Measurements from ENCODE around the gene EYA2.
A peak's percentile ranks its signal among the peaks of the same experiment; 100 is the strongest.

The EYA2 gene

DNA sequence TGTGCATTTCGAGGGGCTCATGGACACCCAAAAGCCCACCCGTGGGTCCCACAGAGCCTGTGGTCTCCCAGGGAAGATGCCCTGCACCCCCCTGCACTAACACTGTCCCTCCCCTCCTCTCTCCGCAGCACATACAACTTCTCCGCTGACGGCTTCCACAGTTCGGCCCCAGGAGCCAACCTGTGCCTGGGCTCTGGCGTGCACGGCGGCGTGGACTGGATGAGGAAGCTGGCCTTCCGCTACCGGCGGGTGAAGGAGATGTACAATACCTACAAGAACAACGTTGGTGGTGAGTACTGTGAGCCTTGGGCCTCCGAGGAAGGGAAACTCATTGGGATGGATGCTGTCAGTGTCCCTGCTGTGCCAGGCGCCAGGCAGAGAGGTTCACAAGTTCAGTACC lies 277.9 kb downstream of the EYA2 start:
- TF ChIP-seq RARB (CRISPR knock-in tag; IDR thresholded peaks at IDR 0.05), result no peak
- no peak for TF ChIP-seq ESRRG (CRISPR knock-in tag; IDR thresholded peaks at IDR 0.05)
- no peak for TF ChIP-seq SNAI2 (CRISPR knock-in tag; IDR thresholded peaks at IDR 0.05)
- TF ChIP-seq ZNF565 (CRISPR knock-in tag; conservative IDR thresholded peaks at IDR 0.05; ENCODE audit: low read depth), result no peak
- no peak for TF ChIP-seq BACH2 (CRISPR knock-in tag; IDR thresholded peaks at IDR 0.05; ENCODE audit: borderline replicate concordance)
- TF ChIP-seq, protein P1, sequence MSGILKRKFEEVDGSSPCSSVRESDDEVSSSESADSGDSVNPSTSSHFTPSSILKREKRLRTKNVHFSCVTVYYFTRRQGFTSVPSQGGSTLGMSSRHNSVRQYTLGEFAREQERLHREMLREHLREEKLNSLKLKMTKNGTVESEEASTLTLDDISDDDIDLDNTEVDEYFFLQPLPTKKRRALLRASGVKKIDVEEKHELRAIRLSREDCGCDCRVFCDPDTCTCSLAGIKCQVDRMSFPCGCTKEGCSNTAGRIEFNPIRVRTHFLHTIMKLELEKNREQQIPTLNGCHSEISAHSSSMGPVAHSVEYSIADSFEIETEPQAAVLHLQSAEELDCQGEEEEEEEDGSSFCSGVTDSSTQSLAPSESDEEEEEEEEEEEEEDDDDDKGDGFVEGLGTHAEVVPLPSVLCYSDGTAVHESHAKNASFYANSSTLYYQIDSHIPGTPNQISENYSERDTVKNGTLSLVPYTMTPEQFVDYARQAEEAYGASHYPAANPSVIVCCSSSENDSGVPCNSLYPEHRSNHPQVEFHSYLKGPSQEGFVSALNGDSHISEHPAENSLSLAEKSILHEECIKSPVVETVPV (CRISPR knock-in tag; IDR thresholded peaks at IDR 0.05), result no peak
- TF ChIP-seq, protein P2, sequence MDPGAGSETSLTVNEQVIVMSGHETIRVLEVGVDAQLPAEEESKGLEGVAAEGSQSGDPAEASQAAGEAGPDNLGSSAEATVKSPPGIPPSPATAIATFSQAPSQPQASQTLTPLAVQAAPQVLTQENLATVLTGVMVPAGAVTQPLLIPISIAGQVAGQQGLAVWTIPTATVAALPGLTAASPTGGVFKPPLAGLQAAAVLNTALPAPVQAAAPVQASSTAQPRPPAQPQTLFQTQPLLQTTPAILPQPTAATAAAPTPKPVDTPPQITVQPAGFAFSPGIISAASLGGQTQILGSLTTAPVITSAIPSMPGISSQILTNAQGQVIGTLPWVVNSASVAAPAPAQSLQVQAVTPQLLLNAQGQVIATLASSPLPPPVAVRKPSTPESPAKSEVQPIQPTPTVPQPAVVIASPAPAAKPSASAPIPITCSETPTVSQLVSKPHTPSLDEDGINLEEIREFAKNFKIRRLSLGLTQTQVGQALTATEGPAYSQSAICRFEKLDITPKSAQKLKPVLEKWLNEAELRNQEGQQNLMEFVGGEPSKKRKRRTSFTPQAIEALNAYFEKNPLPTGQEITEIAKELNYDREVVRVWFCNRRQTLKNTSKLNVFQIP (CRISPR knock-in tag; IDR thresholded peaks at IDR 0.05; ENCODE audit: borderline replicate concordance, low read depth), result no peak
- no peak for TF ChIP-seq TCF4 (CRISPR knock-in tag; IDR thresholded peaks at IDR 0.05; ENCODE audit: borderline replicate concordance)
- no peak for TF ChIP-seq OSR1 (CRISPR knock-in tag; IDR thresholded peaks at IDR 0.05)
- no peak for TF ChIP-seq TOX (CRISPR knock-in tag; IDR thresholded peaks at IDR 0.05; ENCODE audit: borderline replicate concordance)
- no peak for TF ChIP-seq CSDC2 (CRISPR knock-in tag; IDR thresholded peaks at IDR 0.05)
- no peak for TF ChIP-seq ARNTL (CRISPR knock-in tag; IDR thresholded peaks at IDR 0.05; ENCODE audit: borderline replicate concordance, low read depth)
- TF ChIP-seq ISL1 (CRISPR knock-in tag; IDR thresholded peaks at IDR 0.05), result no peak
- TF ChIP-seq ZNF70 (CRISPR knock-in tag; IDR thresholded peaks at IDR 0.05), result no peak
- TF ChIP-seq, protein P3, sequence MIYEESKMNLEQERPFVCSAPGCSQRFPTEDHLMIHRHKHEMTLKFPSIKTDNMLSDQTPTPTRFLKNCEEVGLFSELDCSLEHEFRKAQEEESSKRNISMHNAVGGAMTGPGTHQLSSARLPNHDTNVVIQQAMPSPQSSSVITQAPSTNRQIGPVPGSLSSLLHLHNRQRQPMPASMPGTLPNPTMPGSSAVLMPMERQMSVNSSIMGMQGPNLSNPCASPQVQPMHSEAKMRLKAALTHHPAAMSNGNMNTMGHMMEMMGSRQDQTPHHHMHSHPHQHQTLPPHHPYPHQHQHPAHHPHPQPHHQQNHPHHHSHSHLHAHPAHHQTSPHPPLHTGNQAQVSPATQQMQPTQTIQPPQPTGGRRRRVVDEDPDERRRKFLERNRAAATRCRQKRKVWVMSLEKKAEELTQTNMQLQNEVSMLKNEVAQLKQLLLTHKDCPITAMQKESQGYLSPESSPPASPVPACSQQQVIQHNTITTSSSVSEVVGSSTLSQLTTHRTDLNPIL (CRISPR knock-in tag; IDR thresholded peaks at IDR 0.05; ENCODE audit: low read depth), result no peak
- TF ChIP-seq, protein P4, sequence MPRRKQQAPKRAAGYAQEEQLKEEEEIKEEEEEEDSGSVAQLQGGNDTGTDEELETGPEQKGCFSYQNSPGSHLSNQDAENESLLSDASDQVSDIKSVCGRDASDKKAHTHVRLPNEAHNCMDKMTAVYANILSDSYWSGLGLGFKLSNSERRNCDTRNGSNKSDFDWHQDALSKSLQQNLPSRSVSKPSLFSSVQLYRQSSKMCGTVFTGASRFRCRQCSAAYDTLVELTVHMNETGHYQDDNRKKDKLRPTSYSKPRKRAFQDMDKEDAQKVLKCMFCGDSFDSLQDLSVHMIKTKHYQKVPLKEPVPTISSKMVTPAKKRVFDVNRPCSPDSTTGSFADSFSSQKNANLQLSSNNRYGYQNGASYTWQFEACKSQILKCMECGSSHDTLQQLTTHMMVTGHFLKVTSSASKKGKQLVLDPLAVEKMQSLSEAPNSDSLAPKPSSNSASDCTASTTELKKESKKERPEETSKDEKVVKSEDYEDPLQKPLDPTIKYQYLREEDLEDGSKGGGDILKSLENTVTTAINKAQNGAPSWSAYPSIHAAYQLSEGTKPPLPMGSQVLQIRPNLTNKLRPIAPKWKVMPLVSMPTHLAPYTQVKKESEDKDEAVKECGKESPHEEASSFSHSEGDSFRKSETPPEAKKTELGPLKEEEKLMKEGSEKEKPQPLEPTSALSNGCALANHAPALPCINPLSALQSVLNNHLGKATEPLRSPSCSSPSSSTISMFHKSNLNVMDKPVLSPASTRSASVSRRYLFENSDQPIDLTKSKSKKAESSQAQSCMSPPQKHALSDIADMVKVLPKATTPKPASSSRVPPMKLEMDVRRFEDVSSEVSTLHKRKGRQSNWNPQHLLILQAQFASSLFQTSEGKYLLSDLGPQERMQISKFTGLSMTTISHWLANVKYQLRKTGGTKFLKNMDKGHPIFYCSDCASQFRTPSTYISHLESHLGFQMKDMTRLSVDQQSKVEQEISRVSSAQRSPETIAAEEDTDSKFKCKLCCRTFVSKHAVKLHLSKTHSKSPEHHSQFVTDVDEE (CRISPR knock-in tag; IDR thresholded peaks at IDR 0.05), result no peak
- no peak for ATAC-seq

DNA sequence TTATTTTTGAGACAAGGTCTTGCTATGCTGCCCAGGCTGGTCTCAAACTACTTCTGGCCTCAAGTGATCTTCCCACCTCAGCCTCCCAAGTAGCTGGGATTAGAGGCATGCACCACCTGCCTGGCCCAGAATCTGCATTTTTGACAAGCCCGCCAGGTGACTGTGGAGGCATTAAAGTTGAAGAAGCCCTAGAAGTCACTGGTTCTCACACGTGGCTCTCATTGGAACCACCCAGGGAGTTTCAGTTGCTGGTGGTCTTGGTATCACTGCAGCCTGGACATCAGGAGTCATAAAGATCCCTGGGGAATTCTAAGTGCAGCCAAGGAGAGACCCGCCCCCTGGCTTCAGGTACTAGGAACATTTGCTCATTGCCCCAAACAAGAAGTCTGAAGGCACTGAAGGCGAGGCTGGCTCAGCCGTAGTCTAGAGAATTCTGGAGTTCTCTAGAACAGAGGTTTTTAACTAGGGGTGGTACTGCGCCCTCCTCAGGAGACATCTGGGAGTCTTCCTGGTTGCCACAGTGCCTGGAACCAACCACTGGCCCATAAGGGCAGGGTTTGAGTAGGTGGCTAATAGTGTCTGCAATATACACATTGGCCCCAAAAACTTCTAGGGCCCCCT lies 279.1 kb downstream of the EYA2 start:
- no peak for TF ChIP-seq ZNF70 (CRISPR knock-in tag; IDR thresholded peaks at IDR 0.05)
- TF ChIP-seq, protein P4 (CRISPR knock-in tag; IDR thresholded peaks at IDR 0.05), result no peak
- no peak for TF ChIP-seq SNAI2 (CRISPR knock-in tag; IDR thresholded peaks at IDR 0.05)
- no peak for TF ChIP-seq PPARA (CRISPR knock-in tag; IDR thresholded peaks at IDR 0.05; ENCODE audit: borderline replicate concordance)
- TF ChIP-seq ZC3H10 (CRISPR knock-in tag; IDR thresholded peaks at IDR 0.05), result no peak
- peak; percentile 37; the same call in 1 of the 3 replicates for ATAC-seq

DNA sequence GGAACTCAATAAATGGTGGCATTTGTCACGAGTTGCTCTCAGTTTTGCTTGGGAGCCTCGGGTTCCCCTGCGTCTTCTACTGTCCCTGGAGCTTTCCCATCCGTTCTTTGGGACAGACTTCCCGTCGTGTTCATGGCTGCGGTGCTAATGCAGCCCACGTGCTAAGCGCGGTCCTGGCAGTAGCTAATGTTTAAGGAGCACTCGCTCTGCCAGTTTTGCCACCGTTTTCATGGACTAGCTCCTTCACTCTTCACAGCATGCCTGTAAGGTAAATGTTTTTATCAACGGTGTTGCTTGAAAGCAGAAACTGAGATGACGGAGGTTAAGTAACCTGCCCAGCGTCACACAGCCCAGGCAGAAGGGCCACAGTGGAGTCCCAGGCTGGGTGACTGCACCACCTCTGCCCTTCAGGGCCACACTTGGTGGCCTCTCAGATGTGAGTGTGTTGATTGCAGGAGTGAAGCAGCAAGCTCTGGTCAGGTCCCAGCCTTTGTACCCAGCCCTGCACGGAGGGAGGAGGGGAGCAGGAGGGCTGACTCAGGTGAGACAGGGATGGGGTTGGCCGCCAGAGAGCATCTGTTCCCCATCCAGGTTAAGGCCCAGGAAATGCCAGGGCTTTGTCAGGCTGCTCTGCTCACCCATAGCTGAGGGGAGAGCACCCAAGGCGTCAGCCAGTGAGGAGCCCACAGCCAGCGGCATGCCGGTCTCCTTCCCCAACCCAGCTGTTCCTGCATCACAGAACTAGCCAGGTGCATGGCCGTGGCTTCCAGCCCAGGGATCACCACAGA lies 280.0 kb downstream of the EYA2 start:
- ATAC-seq, result no peak
- TF ChIP-seq ESRRG (CRISPR knock-in tag; IDR thresholded peaks at IDR 0.05), result no peak
- TF ChIP-seq CSDC2 (CRISPR knock-in tag; IDR thresholded peaks at IDR 0.05), result no peak
- TF ChIP-seq OSR1 (CRISPR knock-in tag; IDR thresholded peaks at IDR 0.05), result no peak
- TF ChIP-seq, protein P4 (CRISPR knock-in tag; IDR thresholded peaks at IDR 0.05), result no peak
- TF ChIP-seq, protein P1 (CRISPR knock-in tag; IDR thresholded peaks at IDR 0.05), result no peak
- no peak for TF ChIP-seq TOX (CRISPR knock-in tag; IDR thresholded peaks at IDR 0.05; ENCODE audit: borderline replicate concordance)
- no peak for TF ChIP-seq ZNF8 (CRISPR knock-in tag; IDR thresholded peaks at IDR 0.05)
- no peak for TF ChIP-seq ZNF565 (CRISPR knock-in tag; conservative IDR thresholded peaks at IDR 0.05; ENCODE audit: low read depth)
- TF ChIP-seq GLIS3 (CRISPR knock-in tag; IDR thresholded peaks at IDR 0.05), result no peak
- no peak for TF ChIP-seq ZFP3 (CRISPR knock-in tag; IDR thresholded peaks at IDR 0.05)
- TF ChIP-seq ZC3H10 (CRISPR knock-in tag; IDR thresholded peaks at IDR 0.05), result no peak
- TF ChIP-seq ISL1 (CRISPR knock-in tag; IDR thresholded peaks at IDR 0.05), result no peak

All from SK-N-SH treated with all-trans-retinoic acid at 6 μM for 48 hours (cell line).